ENCODE data around the gene DNAJC4.

DNA sequence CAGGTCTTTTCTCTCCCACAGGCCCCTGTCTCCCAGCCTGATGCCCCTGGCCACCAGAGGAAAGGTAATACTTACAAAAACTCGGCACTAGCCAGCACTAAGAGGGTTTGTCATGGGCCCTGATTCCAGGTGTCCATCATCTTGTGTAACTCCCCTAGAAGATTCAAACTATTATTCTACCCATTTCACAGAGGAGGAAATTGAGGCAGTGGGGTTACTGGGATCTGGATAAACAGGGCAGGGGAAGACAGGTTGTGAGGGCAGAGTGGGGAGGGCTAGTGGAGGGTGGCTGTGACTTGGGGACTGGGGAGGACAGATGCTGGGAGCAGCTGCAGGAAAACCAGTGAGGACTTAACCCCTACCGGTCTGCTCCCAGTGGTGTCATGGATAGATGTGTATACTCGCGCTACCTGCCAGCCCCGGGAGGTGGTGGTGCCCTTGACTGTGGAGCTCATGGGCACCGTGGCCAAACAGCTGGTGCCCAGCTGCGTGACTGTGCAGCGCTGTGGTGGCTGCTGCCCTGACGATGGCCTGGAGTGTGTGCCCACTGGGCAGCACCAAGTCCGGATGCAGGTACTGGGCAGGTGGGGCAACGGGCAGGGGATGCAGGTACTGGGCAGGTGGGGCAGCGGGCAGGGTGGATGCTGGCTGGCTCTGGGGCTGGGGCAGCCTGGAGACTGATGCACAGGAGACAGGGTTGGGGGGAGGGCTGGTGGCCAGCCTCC, 5.3 kb downstream of the DNAJC4 start:
- TF ChIP-seq CTCF (conservative IDR thresholded peaks at IDR 0.05) (no peak), ZFX (IDR thresholded peaks at IDR 0.05) (no peak)
